Activated CD8-positive, alpha-beta T cell treated with anti-CD3 and anti-CD28 coated beads, Interleukin-2, amount 10 ng/mL, durations not matched to agents 7 days and 5 days (primary cell): ENCODE data around the gene CHAD. TPM values are rescaled to one million over a fixed set of nuclear protein-coding genes. Genes with fewer than 3 reads are reported as not detected.

Source experiments
- ATAC-seq: fragments of 150-1000 bp; cut with Tn5 transposase; one replicate; pipeline ENCODE4 v1.10.0; 2021; ENCODE audit warnings: moderate library complexity
- CTCF ChIA-PET: fragments of 350-600 bp; sonication (Branson Sonifier 250); formaldehyde crosslinking; loops from one replicate; lab custom pipeline; 2021; ENCODE audit warnings: antibody characterized with exemption; lab: Charles Lee
- POLR2A ChIA-PET: fragments of 350-600 bp; sonication (Branson Sonifier 250); formaldehyde crosslinking; loops from one replicate; lab custom pipeline; 2021; ENCODE audit warnings: antibody characterized with exemption; lab: Charles Lee
- DNase-seq: peaks from one replicate; pipeline ENCODE4 v3.0.0-alpha.2; 2020
- H3K27ac Mint-ChIP-seq: one replicate; pipeline ENCODE4 v1.8.0; 2021; ENCODE audit warnings: mild to moderate bottlenecking, mixed read lengths
- H3K27me3 Mint-ChIP-seq: one replicate; pipeline ENCODE4 v1.8.0; 2021; ENCODE audit warnings: low read depth, mixed read lengths
- H3K36me3 Mint-ChIP-seq: one replicate; pipeline ENCODE4 v1.8.0; 2021; ENCODE audit warnings: low read depth, mixed read lengths
- H3K4me1 Mint-ChIP-seq: one replicate; pipeline ENCODE4 v1.8.0; 2021; ENCODE audit warnings: low read depth, mixed read lengths
- H3K4me3 Mint-ChIP-seq: one replicate; pipeline ENCODE4 v1.8.0; 2021; ENCODE audit warnings: mild to moderate bottlenecking, mixed read lengths
- H3K9me3 Mint-ChIP-seq: one replicate; pipeline ENCODE4 v1.8.0; 2022; ENCODE audit warnings: mixed read lengths; ENCODE audit not compliant: insufficient read depth
- total RNA-seq, 2 experiments: library from RNA; stranded (reverse); gene quantifications; one replicate each; pipeline ENCODE4 v1.2.3, GENCODE V29; 2021

CHAD gene
- total RNA-seq, 2 experiments from 2014 or later: not detected

DNA sequence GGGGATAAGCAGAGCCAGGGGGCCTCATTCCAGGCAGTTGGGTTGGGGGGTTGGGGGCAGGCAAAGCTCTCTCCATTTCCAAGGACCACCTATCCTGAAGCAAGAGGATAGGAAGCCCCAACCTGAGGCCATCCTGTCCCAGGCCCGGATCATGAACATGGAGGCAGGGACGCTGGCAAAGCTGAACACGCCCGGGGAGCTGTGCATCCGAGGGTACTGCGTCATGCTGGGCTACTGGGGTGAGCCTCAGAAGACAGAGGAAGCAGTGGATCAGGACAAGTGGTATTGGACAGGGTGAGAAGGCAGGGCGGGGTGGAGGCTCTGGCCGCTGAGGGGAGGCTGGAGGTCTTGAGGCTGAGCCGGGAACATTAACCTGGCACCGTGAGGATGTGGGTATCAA lies 3.6 kb upstream of the CHAD start:
- Mint-ChIP-seq H3K27ac (no peak overlapping the region), H3K4me3 (no peak overlapping the region), H3K4me1 (peaks cover 15% of the 10 kb centered on the region), H3K36me3 (peaks cover 4% of the 10 kb centered on the region), H3K9me3 (no peaks in the 10 kb centered on the region), H3K27me3 (peaks cover 17% of the 10 kb centered on the region)
- POLR2A ChIA-PET: no interaction called here
- CTCF ChIA-PET: interaction anchor here (2.3 kb wide), 1 partner anchor 111 kb away, joined by 7 read pairs; no protein-coding TSS in a partner anchor
- DNase-seq (no peak), ATAC-seq (no peak)

GRCh38 chr17:50471009-50471905 lies 2.6 kb upstream of the CHAD start:
- peaks cover 15% of the 10 kb centered on the region for H3K4me1 Mint-ChIP-seq
- peaks cover 17% of the 10 kb centered on the region for H3K27me3 Mint-ChIP-seq
- no peak for DNase-seq
- H3K9me3 Mint-ChIP-seq: no peaks in the 10 kb centered on the region
- ChIA-PET POLR2A (interaction anchor here (1.1 to 1.3 kb wide), 2 partner anchors 45 to 74 kb away, joined by 3 to 6 read pairs; partner anchors contain the start of genes ACSF2 and LRRC59), CTCF (interaction anchor here (0.5 to 2.3 kb wide), 5 partner anchors 8 to 594 kb away, joined by 3 to 7 read pairs (median 5); partner anchors contain the start of gene LRRC59)
- peak; percentile 34 for ATAC-seq
- peaks cover 4% of the 10 kb centered on the region for H3K36me3 Mint-ChIP-seq
- H3K27ac Mint-ChIP-seq: no peak overlapping the region
- H3K4me3 Mint-ChIP-seq: no peak overlapping the region

DNA sequence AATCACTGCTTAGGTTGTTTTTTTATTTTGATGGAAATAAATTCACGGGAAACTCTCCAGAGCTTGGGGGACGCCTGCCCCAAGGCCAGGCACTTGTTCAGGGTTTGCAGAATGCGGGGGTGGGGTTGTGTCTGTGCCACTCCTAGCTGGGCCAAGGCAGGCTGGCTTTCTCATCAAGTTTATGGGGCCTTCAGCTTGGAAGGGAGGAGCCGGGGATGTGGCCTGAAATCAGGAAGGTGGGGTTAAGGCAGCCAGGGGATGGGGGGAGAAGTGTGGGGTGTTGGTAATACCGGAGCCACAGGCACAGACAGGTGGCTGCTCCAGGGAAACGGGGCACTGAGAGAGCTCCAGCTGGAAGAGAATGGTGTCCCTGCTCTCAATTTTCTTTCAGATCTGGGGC lies 1.7 kb upstream of the CHAD start:
- POLR2A ChIA-PET: no interaction called here
- ATAC-seq: no peak
- DNase-seq: no peak
- CTCF ChIA-PET: interaction anchor here (0.5 to 2.3 kb wide), 4 partner anchors 9 to 595 kb away, joined by 3 to 7 read pairs (median 6); partner anchors contain the start of gene LRRC59
- no peaks in the 10 kb centered on the region for H3K9me3 Mint-ChIP-seq
- peaks cover 4% of the 10 kb centered on the region for H3K36me3 Mint-ChIP-seq
- H3K27me3 Mint-ChIP-seq: peaks cover 16% of the 10 kb centered on the region
- H3K4me3 Mint-ChIP-seq: no peak overlapping the region
- no peak overlapping the region for H3K27ac Mint-ChIP-seq
- peaks cover 15% of the 10 kb centered on the region for H3K4me1 Mint-ChIP-seq

DNA sequence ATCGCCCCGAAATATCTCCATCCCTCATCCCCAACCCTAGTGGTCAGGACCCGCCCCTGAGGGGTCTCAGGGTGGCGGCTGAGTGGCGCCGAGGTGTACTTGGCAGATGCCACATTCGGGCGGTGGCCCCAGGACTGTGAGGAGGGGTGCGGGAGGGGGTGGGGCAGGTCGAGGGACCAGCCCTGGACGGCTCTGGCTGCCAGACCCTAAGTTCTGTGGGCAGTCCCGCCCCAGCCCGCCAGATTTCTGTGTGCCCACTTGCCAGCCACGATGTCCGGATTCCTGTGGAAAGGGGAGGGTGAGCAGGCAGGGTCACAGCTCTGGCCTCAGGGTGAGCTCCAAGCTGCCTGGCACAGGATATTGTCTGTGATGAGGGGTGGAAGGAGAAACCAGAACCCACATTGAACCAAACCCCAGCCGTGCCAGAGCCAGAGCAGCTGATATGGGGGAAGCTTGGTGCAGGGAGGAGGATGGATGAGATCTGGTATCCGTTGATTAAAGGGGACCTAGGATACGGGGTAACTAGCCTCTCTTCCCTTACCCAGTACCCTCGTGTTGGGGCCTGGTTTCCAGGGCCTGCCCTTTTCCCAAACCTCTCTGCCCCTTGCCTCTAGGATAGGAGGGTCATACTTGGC lies 1.1 kb upstream of the CHAD start:
- DNase-seq (no peak), ATAC-seq (no peak)
- Mint-ChIP-seq H3K4me1 (peaks cover 15% of the 10 kb centered on the region), H3K27me3 (peaks cover 16% of the 10 kb centered on the region), H3K4me3 (no peak overlapping the region), H3K36me3 (peaks cover 4% of the 10 kb centered on the region), H3K9me3 (no peaks in the 10 kb centered on the region), H3K27ac (no peak overlapping the region)
- CTCF ChIA-PET: interaction anchor here (0.9 to 1.6 kb wide), 3 partner anchors 10 to 72 kb away, joined by 3 to 6 read pairs (median 5); partner anchors contain the start of gene LRRC59
- POLR2A ChIA-PET: no interaction called here

DNA sequence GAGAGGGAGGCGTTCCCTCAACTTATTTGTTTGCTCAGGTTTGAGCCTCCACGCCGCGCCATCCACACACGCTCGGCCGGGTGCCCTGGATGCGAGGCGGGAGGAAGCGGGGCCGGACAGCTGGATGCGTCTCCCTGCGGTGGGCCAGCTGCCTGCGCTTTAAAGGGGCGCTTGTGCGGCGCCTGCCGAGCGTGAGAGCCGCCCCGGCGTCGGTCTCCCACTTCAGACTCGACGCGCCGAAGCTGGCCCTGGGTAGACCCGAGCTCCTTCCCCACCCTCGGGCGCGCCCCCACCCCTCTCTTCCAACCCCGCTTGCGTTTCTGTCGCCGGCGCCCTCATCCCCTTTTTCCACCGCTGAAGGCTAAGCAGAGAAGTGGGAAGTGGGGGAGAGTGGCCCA lies 527 bp upstream of the CHAD start:
- ChIA-PET CTCF (interaction anchor here (0.9 kb wide), 1 partner anchor 72 kb away, joined by 3 read pairs; the partner anchor contains the start of gene LRRC59), POLR2A (no interaction called here)
- H3K4me1 Mint-ChIP-seq: peaks cover 15% of the 10 kb centered on the region
- ATAC-seq (peak; percentile 26), DNase-seq (no peak)
- peaks cover 4% of the 10 kb centered on the region for H3K36me3 Mint-ChIP-seq
- peaks cover 16% of the 10 kb centered on the region for H3K27me3 Mint-ChIP-seq
- H3K4me3 Mint-ChIP-seq: no peak overlapping the region
- H3K27ac Mint-ChIP-seq: no peak overlapping the region
- H3K9me3 Mint-ChIP-seq: no peaks in the 10 kb centered on the region

- peaks cover 4% of the 10 kb centered on the region for H3K36me3 Mint-ChIP-seq
- H3K9me3 Mint-ChIP-seq: no peaks in the 10 kb centered on the region
- no peak for DNase-seq
- ChIA-PET POLR2A (no interaction called here), CTCF (interaction anchor here (1.0 kb wide), 1 partner anchor 63 kb away, joined by 3 read pairs; no protein-coding TSS in a partner anchor)
- peaks cover 15% of the 10 kb centered on the region for H3K4me1 Mint-ChIP-seq
- no peak overlapping the region for H3K4me3 Mint-ChIP-seq
- ATAC-seq: no peak
- no peak overlapping the region for H3K27ac Mint-ChIP-seq
- peaks cover 16% of the 10 kb centered on the region for H3K27me3 Mint-ChIP-seq
Measured at GRCh38 chr17:50467855-50468303, 801 bp downstream of the CHAD start.

DNA sequence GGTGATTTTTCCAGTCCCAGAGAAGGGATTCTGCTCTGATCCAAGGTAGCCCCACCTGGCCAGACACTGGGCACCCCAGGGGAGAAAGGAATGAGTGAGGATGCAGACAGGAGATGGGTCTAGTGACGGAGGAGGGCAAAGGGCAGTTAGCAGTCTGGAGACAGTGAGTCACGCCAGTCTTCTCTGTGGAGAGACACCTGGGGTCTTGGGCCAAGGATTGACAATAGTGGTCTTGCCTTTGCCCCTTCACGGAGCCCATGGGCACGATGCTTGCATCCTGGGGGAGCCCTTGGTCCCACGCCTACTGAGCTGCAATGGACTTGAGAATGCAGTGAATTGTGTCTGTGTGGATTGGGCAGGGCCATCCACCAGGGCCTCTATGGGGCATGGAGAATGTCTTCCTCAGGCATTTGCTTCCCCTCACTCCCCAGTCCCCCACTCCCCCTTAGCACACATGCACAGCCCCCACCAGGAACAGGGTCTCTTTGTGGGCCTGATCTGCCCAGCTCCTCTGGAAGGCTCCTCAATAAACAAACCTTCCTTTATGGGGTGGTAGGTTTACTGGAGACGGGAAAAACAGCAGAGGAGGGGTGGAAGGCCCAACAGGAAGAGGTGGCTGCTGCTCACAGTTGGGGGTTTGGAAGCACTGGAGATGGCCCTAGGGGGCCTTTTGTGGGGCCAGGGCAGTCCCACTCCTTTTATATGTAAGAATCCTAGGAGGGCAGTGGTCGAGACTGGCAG lies 1.4 kb downstream of the CHAD start:
- Mint-ChIP-seq H3K36me3 (peaks cover 2% of the 10 kb centered on the region), H3K4me3 (no peak overlapping the region), H3K27me3 (peaks cover 16% of the 10 kb centered on the region), H3K9me3 (no peaks in the 10 kb centered on the region), H3K4me1 (peaks cover 15% of the 10 kb centered on the region), H3K27ac (no peak overlapping the region)
- no peak for ATAC-seq
- DNase-seq: no peak
- POLR2A ChIA-PET: no interaction called here
- CTCF ChIA-PET: interaction anchor here (1.0 kb wide), 1 partner anchor 62 kb away, joined by 3 read pairs; no protein-coding TSS in a partner anchor

DNA sequence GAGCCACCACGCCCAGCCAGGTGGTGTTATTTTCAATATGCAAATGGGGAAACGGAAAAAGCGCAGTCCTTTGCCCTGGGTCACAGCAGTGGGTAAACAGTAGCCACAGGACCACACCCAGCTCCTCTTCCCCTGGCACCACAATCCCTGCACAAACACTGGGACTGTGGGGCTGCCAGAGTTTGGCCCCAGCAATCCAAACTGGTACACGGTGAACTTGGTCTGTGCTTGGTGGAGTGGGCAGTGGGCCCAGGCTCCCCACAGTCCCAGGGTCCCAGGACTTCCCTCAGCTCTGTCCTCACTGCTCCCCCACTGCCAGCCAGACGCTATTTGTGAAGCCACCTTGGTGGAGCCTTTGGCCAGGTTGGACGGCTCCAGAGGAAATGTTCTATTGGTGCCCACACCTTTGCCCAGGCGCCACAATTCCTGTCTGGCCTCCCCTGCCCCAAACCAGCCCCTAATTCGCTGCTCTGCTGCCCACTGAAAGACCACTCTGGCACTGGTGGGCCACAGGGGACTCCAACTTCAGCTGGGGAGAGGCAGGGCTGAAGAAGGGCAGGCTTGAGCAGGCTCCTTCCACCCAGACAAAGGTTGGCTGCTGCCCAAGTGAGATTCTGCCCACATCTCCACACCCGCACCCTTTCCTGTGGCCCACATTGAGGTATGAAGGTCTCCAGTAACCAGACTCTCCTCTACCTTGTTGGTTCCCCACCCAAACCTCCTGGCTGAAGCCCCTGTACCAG lies 2.1 kb downstream of the CHAD start:
- peaks cover 16% of the 10 kb centered on the region for H3K27me3 Mint-ChIP-seq
- ATAC-seq (no peak), DNase-seq (no peak)
- no peaks in the 10 kb centered on the region for H3K36me3 Mint-ChIP-seq
- ChIA-PET CTCF (interaction anchor here (1.0 to 1.6 kb wide), 2 partner anchors 61 to 69 kb away, joined by 3 to 7 read pairs; partner anchors contain the start of gene LRRC59), POLR2A (no interaction called here)
- H3K9me3 Mint-ChIP-seq: no peaks in the 10 kb centered on the region
- peaks cover 12% of the 10 kb centered on the region for H3K4me1 Mint-ChIP-seq
- H3K4me3 Mint-ChIP-seq: no peak overlapping the region
- H3K27ac Mint-ChIP-seq: no peak overlapping the region

GRCh38 chr17:50465635-50466034 lies 3.0 kb downstream of the CHAD start:
- POLR2A ChIA-PET: no interaction called here

GRCh38 chr17:50465171-50465570 lies 3.5 kb downstream of the CHAD start:
- no peak overlapping the region for H3K27ac Mint-ChIP-seq
- ATAC-seq (no peak), DNase-seq (no peak)
- H3K4me1 Mint-ChIP-seq: peaks cover 3% of the 10 kb centered on the region
- ChIA-PET CTCF (interaction anchor here (1.3 to 1.6 kb wide), 2 partner anchors 14 to 68 kb away, joined by 5 to 7 read pairs; partner anchors contain the start of genes LRRC59 and RSAD1), POLR2A (no interaction called here)
- no peak overlapping the region for H3K4me3 Mint-ChIP-seq
- H3K27me3 Mint-ChIP-seq: peaks cover 16% of the 10 kb centered on the region
- no peaks in the 10 kb centered on the region for H3K9me3 Mint-ChIP-seq
- no peaks in the 10 kb centered on the region for H3K36me3 Mint-ChIP-seq

More at GRCh38 chr17:50465635-50466034, 3.0 kb downstream of the CHAD start:
- CTCF ChIA-PET: interaction anchor here (1.3 to 1.6 kb wide), 2 partner anchors 14 to 68 kb away, joined by 5 to 7 read pairs; partner anchors contain the start of genes LRRC59 and RSAD1
- ATAC-seq: no peak
- H3K4me3 Mint-ChIP-seq: no peak overlapping the region
- peaks cover 3% of the 10 kb centered on the region for H3K4me1 Mint-ChIP-seq
- peaks cover 16% of the 10 kb centered on the region for H3K27me3 Mint-ChIP-seq
- no peak overlapping the region for H3K27ac Mint-ChIP-seq
- H3K36me3 Mint-ChIP-seq: no peaks in the 10 kb centered on the region
- no peak for DNase-seq
- no peaks in the 10 kb centered on the region for H3K9me3 Mint-ChIP-seq
